GM19099 (cell line): ENCODE data around the gene MRPL37.

Source experiments
- POLR2A ChIP-seq: IDR thresholded peaks from 3 replicates; pipeline ENCODE4 v1.6.1; 2011; ENCODE audit warnings: low read depth; ENCODE audit not compliant: insufficient read length; ENCODE audit errors: extremely low read depth

MRPL37 gene

GRCh38 chr1:54259546-54260140 lies 59.7 kb downstream of the MRPL37 start:
- no peak for TF ChIP-seq POLR2A

DNA sequence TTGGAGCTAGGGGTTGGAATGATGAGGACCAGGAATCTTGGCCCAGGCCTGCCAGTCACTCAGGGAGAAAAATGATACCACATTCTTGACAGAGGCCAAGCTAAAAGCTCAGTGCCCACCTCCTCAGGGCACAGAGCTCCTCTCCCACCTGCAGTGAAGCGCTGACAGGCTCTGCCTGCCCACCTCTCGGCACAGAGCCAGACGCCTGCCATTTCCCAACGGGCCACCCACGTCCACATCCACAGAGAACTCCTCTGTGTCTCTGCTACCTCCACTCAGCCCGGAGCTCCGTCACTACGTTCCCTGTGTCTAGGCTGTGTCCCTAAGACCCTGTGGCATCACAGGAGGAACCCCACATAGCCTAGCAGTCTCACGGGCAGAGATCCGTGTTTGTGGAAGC lies 60.8 kb downstream of the MRPL37 start:
- TF ChIP-seq POLR2A = no peak

GRCh38 chr1:54262244-54262643 lies 62.3 kb downstream of the MRPL37 start:
- no peak for TF ChIP-seq POLR2A

GRCh38 chr1:54263601-54264226 lies 63.7 kb downstream of the MRPL37 start:
- no peak for TF ChIP-seq POLR2A

DNA sequence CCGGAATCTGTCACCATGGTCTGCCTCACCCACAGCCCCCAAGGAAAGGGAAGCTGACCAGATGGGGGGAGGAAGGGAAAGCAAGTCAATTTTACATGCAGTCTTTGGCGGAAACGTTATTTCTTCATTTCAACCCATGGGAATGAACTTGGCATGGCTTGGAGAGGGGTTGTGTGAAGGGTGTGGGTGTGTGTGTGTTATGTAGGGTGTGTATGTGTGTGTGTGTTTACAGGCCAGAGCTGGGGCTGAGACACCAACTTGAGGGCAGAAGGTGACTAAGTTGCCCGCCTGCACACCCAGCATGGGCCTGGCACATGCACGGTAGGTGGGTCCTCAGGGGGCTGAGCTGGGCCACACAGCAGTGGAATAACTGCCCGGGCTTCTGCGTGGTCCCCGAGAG lies 65.2 kb downstream of the MRPL37 start:
- TF ChIP-seq POLR2A = no peak

GRCh38 chr1:54265659-54266058 lies 65.7 kb downstream of the MRPL37 start:
- TF ChIP-seq POLR2A = no peak

- no peak for TF ChIP-seq POLR2A
Measured at GRCh38 chr1:54266195-54266594, 66.2 kb downstream of the MRPL37 start.

- no peak for TF ChIP-seq POLR2A
Measured at GRCh38 chr1:54266908-54267307, 66.9 kb downstream of the MRPL37 start.
